GM23338 (cell line): ENCODE data around the gene SEC16A. TPM values are rescaled to one million over a fixed set of nuclear protein-coding genes. Genes with fewer than 3 reads are reported as not detected.

Source experiments
- ATAC-seq: fragments of 200-7000 bp; cut with Tn5 transposase; 3 replicates; pipeline ENCODE4 v1.9.1; 2020
- DNase-seq: peaks from one replicate; pipeline ENCODE4 v3.0.0-alpha.2; 2015; ENCODE audit warnings: low spot score
- H2AFZ ChIP-seq: fragments of 200-600 bp; sonication (generic); 2 replicates; pipeline ENCODE4 v1.8.0; 2016; ENCODE audit warnings: antibody characterized with exemption, mild to moderate bottlenecking, moderate library complexity
- H3F3A ChIP-seq: fragments of 200-600 bp; sonication (generic); replicated peaks from 2 replicates; pipeline ENCODE4 v1.8.0; 2017; ENCODE audit warnings: antibody characterized with exemption, mixed run types, low read depth
- H3K27ac ChIP-seq: fragments of 200-600 bp; sonication (generic); 2 replicates; pipeline ENCODE4 v1.6.1; 2016; ENCODE audit warnings: low read depth
- H3K27me3 ChIP-seq: fragments of 200-600 bp; sonication (generic); 2 replicates; pipeline ENCODE4 v1.8.0; 2016; ENCODE audit warnings: mild to moderate bottlenecking, mixed run types, moderate library complexity; ENCODE audit not compliant: insufficient read depth
- H3K36me3 ChIP-seq: fragments of 200-600 bp; sonication (generic); 2 replicates; pipeline ENCODE4 v1.8.0; 2016; ENCODE audit warnings: mild to moderate bottlenecking; ENCODE audit not compliant: insufficient read depth
- H3K4me1 ChIP-seq: fragments of 200-600 bp; sonication (generic); 2 replicates; pipeline ENCODE4 v1.8.0; 2016; ENCODE audit warnings: mild to moderate bottlenecking, moderate library complexity; ENCODE audit not compliant: insufficient read depth
- H3K4me2 ChIP-seq: fragments of 200-600 bp; sonication (generic); 2 replicates; pipeline ENCODE4 v1.7.1; 2017; ENCODE audit warnings: mixed run types
- H3K4me3 ChIP-seq: fragments of 200-600 bp; sonication (generic); 2 replicates; pipeline ENCODE4 v1.6.1; 2016; ENCODE audit warnings: mixed run types
- H3K79me2 ChIP-seq: fragments of 200-600 bp; sonication (generic); replicated peaks from 2 replicates; pipeline ENCODE4 v1.8.0; 2017; ENCODE audit warnings: mild to moderate bottlenecking; ENCODE audit not compliant: insufficient read depth
- H3K9me2 ChIP-seq: fragments of 200-600 bp; sonication (generic); 2 replicates; pipeline ENCODE4 v1.8.0; 2017; ENCODE audit not compliant: insufficient read depth
- H4K20me1 ChIP-seq: fragments of 200-600 bp; sonication (generic); replicated peaks from 2 replicates; pipeline ENCODE4 v1.8.0; 2017; ENCODE audit warnings: mild to moderate bottlenecking; ENCODE audit not compliant: insufficient read depth
- H3K27ac Mint-ChIP-seq: 2 replicates; pipeline ENCODE4 v1.8.0; 2020; ENCODE audit warnings: inconsistent platforms, mild to moderate bottlenecking, moderate library complexity, mixed read lengths
- H3K27me3 Mint-ChIP-seq: 3 replicates; pipeline ENCODE4 v1.8.0; 2022; ENCODE audit warnings: low read depth, mild to moderate bottlenecking, moderate library complexity, mixed read lengths, inconsistent platforms; ENCODE audit not compliant: insufficient read depth, poor library complexity
- H3K36me3 Mint-ChIP-seq: 3 replicates; pipeline ENCODE4 v1.8.0; 2021; ENCODE audit warnings: low read depth, mild to moderate bottlenecking, inconsistent platforms, moderate library complexity, mixed read lengths
- H3K4me1 Mint-ChIP-seq: 3 replicates; pipeline ENCODE4 v1.8.0; 2020; ENCODE audit warnings: mild to moderate bottlenecking, inconsistent platforms, mixed read lengths
- H3K4me3 Mint-ChIP-seq: 3 replicates; pipeline ENCODE4 v1.8.0; 2021; ENCODE audit warnings: moderate library complexity, mild to moderate bottlenecking, inconsistent platforms, mixed read lengths
- H3K9me3 Mint-ChIP-seq: 3 replicates; pipeline ENCODE4 v1.8.0; 2020; ENCODE audit warnings: moderate library complexity, mild to moderate bottlenecking, inconsistent platforms, mixed read lengths
- EZH2 ChIP-seq: fragments of 200-600 bp; sonication (generic); IDR thresholded peaks from one replicate; pipeline ENCODE4 v1.8.0; 2017; ENCODE audit warnings: antibody characterized with exemption, mild to moderate bottlenecking, low read depth; ENCODE audit not compliant: unreplicated experiment
- JUNB ChIP-seq: IDR thresholded peaks from one replicate; pipeline ENCODE4 v1.6.1; 2016; ENCODE audit warnings: antibody characterized with exemption; ENCODE audit not compliant: unreplicated experiment
- STAT1 ChIP-seq: IDR thresholded peaks from one replicate; pipeline ENCODE4 v1.6.1; 2016; ENCODE audit warnings: antibody characterized with exemption; ENCODE audit not compliant: unreplicated experiment
- ZNF114 ChIP-seq: fragments of 250-450 bp; sonication (Bioruptor Pico); IDR thresholded peaks from 2 replicates; pipeline ENCODE4 v1.5.0; 2020; ENCODE audit warnings: mild to moderate bottlenecking, moderate library complexity
- polyA plus RNA-seq: library from polyadenylated mRNA; unstranded; fragments of >200 nt; fragmentation: Nextera tagmentation; extraction: Ambion mirVana; gene quantifications from 2 replicates; pipeline ENCODE4 v1.2.1, GENCODE V29; 2016
- total RNA-seq: library from RNA; depleted of rRNA; stranded (reverse); fragments of >200 nt; shearing (Covaris generic); gene quantifications from 2 replicates; pipeline ENCODE4 v1.2.3, GENCODE V29; 2014
- TF ChIP-seq, protein P1 (sequence below): IDR thresholded peaks from 2 replicates; pipeline ENCODE4 v1.6.1; 2016; ENCODE audit warnings: antibody characterized with exemption
- TF ChIP-seq, protein P2 (sequence below), 2 experiments: fragments of 200-600 bp in 1 of 2; sonication (generic) in 1 of 2; conservative IDR thresholded peaks; 2 replicates each; pipeline versions ENCODE4 v1.5.1 to v1.6.1; 2016 to 2017; ENCODE audit warnings: antibody characterized with exemption in 2 of 2, low read depth in 2 of 2, mild to moderate bottlenecking in 2 of 2, moderate library complexity in 1 of 2
- TF ChIP-seq, protein P3 (sequence below): fragments of 250-450 bp; sonication (Bioruptor Pico); IDR thresholded peaks from 2 replicates; pipeline ENCODE4 v1.5.0; 2020; ENCODE audit warnings: mild to moderate bottlenecking, moderate library complexity

SEC16A gene
- total and polyA plus RNA-seq, 2 experiments from 2014 or later, result 34.0 to 59.2 TPM

DNA sequence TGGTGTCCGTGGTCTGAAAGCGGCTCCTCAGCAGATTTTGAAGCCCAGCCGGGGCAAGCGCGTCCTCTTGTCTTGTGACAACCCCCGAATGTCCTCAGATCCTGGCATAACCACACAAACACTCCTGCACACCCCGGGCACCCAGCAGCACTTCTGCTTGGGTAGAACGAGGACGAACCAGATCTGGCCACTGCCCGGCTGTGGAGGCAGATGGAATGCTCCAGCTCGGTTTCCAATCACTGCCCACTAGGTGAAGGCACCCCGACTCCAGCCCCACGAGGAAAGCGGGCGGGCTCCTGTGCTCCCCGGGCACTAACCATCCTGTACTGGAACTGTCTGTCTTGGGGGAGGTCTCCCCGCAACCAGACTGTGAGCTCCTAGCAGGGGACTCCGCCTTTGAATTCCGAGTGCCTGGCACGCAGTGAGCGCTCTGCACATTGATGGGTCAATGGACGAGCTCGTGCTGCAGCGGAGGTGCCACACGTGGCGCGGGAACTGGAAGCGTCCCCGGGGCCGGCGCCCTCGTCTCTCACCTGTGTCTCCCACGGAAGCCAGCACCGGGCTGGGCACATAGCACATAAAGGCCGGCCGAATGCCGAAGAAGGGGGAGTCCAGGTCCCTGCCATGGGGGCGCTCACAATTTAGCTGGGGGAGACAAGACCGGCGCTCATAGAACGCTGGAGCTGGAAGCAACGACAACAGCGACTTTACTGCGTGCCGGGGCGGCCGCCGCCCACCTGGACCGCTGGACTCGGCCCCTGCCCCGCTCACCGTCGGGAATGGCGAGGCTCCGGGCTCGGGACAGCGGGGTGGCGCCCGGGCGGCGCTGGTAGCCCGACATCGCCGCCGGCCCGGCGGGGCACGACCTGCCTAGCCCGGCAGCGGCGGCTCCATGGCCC, 73.0 kb downstream of the SEC16A start:
- Histone ChIP-seq H3K27me3 (no peaks in the 10 kb centered on the region), H3K36me3 (peaks cover 43% of the 10 kb centered on the region), H3K79me2 (peaks cover 68% of the 10 kb centered on the region), H3K9me2 (no peaks in the 10 kb centered on the region), H3K4me1 (peaks cover 17% of the 10 kb centered on the region; the same call in 1 of the 2 replicates), H2AFZ (no peak overlapping the region; the same call in 1 of the 2 replicates), H3K27ac (0 out of 2 replicates have a peak overlapping the region, but pooled peaks have one; percentile 39), H4K20me1 (peaks cover 24% of the 10 kb centered on the region), H3K4me3 (peak overlapping the region; percentile 96), H3K4me2 (peak overlapping the region; percentile 96), H3F3A (peaks cover 16% of the 10 kb centered on the region)
- peaks cover 73% of the 10 kb centered on the region for H3K36me3 Mint-ChIP-seq
- peak overlapping the region; percentile 96 for H3K4me3 Mint-ChIP-seq
- peak overlapping the region; percentile 96 for H3K27ac Mint-ChIP-seq
- peaks cover 30% of the 10 kb centered on the region for H3K27me3 Mint-ChIP-seq
- peaks cover 20% of the 10 kb centered on the region for H3K4me1 Mint-ChIP-seq
- no peaks in the 10 kb centered on the region for H3K9me3 Mint-ChIP-seq
- TF ChIP-seq, protein P1, sequence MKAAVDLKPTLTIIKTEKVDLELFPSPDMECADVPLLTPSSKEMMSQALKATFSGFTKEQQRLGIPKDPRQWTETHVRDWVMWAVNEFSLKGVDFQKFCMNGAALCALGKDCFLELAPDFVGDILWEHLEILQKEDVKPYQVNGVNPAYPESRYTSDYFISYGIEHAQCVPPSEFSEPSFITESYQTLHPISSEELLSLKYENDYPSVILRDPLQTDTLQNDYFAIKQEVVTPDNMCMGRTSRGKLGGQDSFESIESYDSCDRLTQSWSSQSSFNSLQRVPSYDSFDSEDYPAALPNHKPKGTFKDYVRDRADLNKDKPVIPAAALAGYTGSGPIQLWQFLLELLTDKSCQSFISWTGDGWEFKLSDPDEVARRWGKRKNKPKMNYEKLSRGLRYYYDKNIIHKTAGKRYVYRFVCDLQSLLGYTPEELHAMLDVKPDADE, result no peak
- DNase-seq (peak; percentile 48), ATAC-seq (peak; percentile 65)

DNA sequence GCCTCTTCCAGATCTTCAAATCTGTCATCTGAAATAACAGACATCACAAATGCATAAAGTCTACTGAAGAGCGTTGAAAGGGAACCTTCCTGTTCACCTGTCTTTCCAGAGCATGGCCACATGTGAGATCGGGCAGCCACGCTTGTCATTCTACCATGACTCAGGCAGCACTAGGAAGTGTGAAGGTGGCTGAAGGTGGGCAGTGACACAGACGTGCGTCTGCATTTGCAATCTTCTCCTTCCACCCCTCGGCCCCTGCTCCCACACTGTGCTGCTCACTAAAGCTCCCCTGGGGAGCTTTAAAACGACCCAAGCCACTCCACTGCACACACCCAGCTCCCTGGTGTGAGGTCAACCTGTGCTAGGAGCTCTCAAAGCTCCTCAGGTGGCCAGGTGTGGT, 74.9 kb downstream of the SEC16A start:
- H3K27ac Mint-ChIP-seq, result no peak overlapping the region
- H3K4me1 ChIP-seq, result peaks cover 17% of the 10 kb centered on the region; the same call in 1 of the 2 replicates
- peaks cover 14% of the 10 kb centered on the region for H3F3A ChIP-seq
- H3K79me2 ChIP-seq, result peaks cover 49% of the 10 kb centered on the region
- no peaks in the 10 kb centered on the region for H3K9me3 Mint-ChIP-seq
- no peak overlapping the region for H3K27ac ChIP-seq
- H3K27me3 Mint-ChIP-seq, result peaks cover 22% of the 10 kb centered on the region
- H3K4me3 Mint-ChIP-seq, result peak overlapping the region; percentile 53; the same call in 1 of the 3 replicates
- peaks cover 20% of the 10 kb centered on the region for H3K4me1 Mint-ChIP-seq
- no peak overlapping the region for H3K4me3 ChIP-seq
- no peak overlapping the region for H2AFZ ChIP-seq
- no peaks in the 10 kb centered on the region for H3K27me3 ChIP-seq
- H3K4me2 ChIP-seq, result no peak overlapping the region
- ATAC-seq (no peak), DNase-seq (no peak)
- peaks cover 67% of the 10 kb centered on the region for H3K36me3 Mint-ChIP-seq
- H3K36me3 ChIP-seq, result peaks cover 36% of the 10 kb centered on the region
- no peaks in the 10 kb centered on the region for H3K9me2 ChIP-seq
- peaks cover 20% of the 10 kb centered on the region for H4K20me1 ChIP-seq
- TF ChIP-seq, protein P2, sequence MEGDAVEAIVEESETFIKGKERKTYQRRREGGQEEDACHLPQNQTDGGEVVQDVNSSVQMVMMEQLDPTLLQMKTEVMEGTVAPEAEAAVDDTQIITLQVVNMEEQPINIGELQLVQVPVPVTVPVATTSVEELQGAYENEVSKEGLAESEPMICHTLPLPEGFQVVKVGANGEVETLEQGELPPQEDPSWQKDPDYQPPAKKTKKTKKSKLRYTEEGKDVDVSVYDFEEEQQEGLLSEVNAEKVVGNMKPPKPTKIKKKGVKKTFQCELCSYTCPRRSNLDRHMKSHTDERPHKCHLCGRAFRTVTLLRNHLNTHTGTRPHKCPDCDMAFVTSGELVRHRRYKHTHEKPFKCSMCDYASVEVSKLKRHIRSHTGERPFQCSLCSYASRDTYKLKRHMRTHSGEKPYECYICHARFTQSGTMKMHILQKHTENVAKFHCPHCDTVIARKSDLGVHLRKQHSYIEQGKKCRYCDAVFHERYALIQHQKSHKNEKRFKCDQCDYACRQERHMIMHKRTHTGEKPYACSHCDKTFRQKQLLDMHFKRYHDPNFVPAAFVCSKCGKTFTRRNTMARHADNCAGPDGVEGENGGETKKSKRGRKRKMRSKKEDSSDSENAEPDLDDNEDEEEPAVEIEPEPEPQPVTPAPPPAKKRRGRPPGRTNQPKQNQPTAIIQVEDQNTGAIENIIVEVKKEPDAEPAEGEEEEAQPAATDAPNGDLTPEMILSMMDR (conservative IDR thresholded peaks at IDR 0.05; ENCODE audit: low read depth in 2 of 2), result no peak
- TF ChIP-seq, protein P3, sequence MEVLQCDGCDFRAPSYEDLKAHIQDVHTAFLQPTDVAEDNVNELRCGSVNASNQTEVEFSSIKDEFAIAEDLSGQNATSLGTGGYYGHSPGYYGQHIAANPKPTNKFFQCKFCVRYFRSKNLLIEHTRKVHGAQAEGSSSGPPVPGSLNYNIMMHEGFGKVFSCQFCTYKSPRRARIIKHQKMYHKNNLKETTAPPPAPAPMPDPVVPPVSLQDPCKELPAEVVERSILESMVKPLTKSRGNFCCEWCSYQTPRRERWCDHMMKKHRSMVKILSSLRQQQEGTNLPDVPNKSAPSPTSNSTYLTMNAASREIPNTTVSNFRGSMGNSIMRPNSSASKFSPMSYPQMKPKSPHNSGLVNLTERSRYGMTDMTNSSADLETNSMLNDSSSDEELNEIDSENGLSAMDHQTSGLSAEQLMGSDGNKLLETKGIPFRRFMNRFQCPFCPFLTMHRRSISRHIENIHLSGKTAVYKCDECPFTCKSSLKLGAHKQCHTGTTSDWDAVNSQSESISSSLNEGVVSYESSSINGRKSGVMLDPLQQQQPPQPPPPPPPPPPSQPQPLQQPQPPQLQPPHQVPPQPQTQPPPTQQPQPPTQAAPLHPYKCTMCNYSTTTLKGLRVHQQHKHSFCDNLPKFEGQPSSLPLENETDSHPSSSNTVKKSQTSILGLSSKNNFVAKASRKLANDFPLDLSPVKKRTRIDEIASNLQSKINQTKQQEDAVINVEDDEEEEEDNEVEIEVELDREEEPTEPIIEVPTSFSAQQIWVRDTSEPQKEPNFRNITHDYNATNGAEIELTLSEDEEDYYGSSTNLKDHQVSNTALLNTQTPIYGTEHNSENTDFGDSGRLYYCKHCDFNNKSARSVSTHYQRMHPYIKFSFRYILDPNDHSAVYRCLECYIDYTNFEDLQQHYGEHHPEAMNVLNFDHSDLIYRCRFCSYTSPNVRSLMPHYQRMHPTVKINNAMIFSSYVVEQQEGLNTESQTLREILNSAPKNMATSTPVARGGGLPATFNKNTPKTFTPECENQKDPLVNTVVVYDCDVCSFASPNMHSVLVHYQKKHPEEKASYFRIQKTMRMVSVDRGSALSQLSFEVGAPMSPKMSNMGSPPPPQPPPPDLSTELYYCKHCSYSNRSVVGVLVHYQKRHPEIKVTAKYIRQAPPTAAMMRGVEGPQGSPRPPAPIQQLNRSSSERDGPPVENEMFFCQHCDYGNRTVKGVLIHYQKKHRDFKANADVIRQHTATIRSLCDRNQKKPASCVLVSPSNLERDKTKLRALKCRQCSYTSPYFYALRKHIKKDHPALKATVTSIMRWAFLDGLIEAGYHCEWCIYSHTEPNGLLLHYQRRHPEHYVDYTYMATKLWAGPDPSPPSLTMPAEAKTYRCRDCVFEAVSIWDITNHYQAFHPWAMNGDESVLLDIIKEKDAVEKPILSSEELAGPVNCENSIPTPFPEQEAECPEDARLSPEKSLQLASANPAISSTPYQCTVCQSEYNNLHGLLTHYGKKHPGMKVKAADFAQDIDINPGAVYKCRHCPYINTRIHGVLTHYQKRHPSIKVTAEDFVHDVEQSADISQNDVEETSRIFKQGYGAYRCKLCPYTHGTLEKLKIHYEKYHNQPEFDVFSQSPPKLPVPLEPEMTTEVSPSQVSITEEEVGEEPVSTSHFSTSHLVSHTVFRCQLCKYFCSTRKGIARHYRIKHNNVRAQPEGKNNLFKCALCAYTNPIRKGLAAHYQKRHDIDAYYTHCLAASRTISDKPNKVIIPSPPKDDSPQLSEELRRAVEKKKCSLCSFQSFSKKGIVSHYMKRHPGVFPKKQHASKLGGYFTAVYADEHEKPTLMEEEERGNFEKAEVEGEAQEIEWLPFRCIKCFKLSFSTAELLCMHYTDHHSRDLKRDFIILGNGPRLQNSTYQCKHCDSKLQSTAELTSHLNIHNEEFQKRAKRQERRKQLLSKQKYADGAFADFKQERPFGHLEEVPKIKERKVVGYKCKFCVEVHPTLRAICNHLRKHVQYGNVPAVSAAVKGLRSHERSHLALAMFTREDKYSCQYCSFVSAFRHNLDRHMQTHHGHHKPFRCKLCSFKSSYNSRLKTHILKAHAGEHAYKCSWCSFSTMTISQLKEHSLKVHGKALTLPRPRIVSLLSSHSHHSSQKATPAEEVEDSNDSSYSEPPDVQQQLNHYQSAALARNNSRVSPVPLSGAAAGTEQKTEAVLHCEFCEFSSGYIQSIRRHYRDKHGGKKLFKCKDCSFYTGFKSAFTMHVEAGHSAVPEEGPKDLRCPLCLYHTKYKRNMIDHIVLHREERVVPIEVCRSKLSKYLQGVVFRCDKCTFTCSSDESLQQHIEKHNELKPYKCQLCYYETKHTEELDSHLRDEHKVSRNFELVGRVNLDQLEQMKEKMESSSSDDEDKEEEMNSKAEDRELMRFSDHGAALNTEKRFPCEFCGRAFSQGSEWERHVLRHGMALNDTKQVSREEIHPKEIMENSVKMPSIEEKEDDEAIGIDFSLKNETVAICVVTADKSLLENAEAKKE, result no peak
- TF ChIP-seq EZH2, result no peak
- TF ChIP-seq STAT1, result no peak
- TF ChIP-seq JUNB, result no peak
- TF ChIP-seq ZNF114, result no peak
